HUES64 (cell line): Measurements from ENCODE around the gene PCDHGC4.

Source experiments
- H3K27ac ChIP-seq: 2 replicates; pipeline ENCODE4 v1.7.0; 2013; ENCODE audit warnings: low read depth, low read length, inconsistent platforms
- H3K27me3 ChIP-seq: 2 replicates; pipeline ENCODE4 v1.6.1; 2013; ENCODE audit warnings: mild to moderate bottlenecking, low read length; ENCODE audit not compliant: insufficient read depth
- H3K36me3 ChIP-seq: 2 replicates; pipeline ENCODE4 v1.6.1; 2013; ENCODE audit warnings: mild to moderate bottlenecking, low read length; ENCODE audit not compliant: insufficient read depth
- H3K4me1 ChIP-seq: 2 replicates; pipeline ENCODE4 v1.6.1; 2013; ENCODE audit warnings: mild to moderate bottlenecking, low read length, moderate library complexity; ENCODE audit not compliant: insufficient read depth
- H3K4me3 ChIP-seq: 2 replicates; pipeline ENCODE4 v1.5.1; 2013; ENCODE audit warnings: mild to moderate bottlenecking, low read length, moderate library complexity
- H3K9ac ChIP-seq: 2 replicates; pipeline ENCODE4 v1.6.1; 2013; ENCODE audit warnings: mild to moderate bottlenecking, low read depth, low read length
- H3K9me3 ChIP-seq: 2 replicates; pipeline ENCODE4 v1.6.1; 2013; ENCODE audit warnings: low read depth, low read length; ENCODE audit not compliant: insufficient read depth
- WGBS: fragments of 150-250, 120-280 bp; methylation state at CpG from one replicate; pipeline ENCODE4 v1.1.7; 2013; ENCODE audit warnings: missing lambda C conversion rate; 5-methylcytosine and 5-hydroxymethylcytosine counted together

Gene PCDHGC4

DNA sequence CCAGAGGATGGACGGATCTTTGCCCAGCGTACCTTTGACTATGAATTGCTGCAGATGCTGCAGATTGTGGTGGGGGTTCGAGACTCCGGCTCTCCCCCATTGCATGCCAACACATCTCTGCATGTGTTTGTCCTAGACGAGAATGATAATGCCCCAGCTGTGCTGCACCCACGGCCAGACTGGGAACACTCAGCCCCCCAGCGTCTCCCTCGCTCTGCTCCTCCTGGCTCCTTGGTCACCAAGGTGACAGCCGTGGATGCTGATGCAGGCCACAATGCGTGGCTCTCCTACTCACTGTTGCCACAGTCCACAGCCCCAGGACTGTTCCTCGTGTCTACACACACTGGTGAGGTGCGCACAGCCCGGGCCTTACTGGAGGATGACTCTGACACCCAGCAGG, 5.9 kb downstream of the PCDHGC4 start:
- Histone ChIP-seq H3K9me3 (no peaks in the 10 kb centered on the region), H3K27ac (no peak overlapping the region), H3K4me3 (no peak overlapping the region), H3K4me1 (peaks cover 23% of the 10 kb centered on the region), H3K27me3 (peaks cover 10% of the 10 kb centered on the region), H3K36me3 (peaks cover 5% of the 10 kb centered on the region; the same call in 1 of the 2 replicates), H3K9ac (no peak overlapping the region)
- 96% methylated on average over 13 of the region's 13 CpGs for WGBS

DNA sequence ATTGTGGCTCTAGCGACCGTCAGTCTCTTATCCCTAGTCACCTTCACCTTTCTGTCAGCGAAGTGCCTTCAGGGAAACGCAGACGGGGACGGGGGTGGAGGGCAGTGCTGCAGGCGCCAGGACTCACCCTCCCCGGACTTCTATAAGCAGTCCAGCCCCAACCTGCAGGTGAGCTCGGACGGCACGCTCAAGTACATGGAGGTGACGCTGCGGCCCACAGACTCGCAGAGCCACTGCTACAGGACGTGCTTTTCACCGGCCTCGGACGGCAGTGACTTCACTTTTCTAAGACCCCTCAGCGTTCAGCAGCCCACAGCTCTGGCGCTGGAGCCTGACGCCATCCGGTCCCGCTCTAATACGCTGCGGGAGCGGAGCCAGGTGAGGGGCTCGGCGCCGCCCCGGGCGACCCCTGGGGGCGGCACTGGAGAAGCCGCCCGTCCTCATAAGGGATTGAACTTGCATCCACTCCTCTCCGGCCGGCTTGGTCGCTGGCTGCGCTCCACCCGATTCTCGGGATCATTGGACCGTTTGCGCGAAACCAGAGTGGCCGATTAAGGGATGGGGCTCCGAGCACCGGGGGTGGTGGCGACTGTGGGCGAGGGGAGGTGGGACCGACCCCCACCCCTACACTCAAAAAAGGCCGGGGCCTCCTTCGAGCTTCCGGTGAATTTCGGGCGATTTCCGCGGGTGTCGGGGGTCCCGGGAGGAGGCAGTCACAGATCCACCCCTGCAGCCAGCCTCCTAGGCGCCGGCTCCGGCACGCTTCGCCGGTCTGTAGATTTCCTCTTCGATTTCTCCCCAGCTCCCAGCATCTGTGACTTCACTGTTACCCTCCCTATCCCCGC, 6.7 kb downstream of the PCDHGC4 start:
- Histone ChIP-seq H3K9ac (no peak overlapping the region), H3K27ac (no peak overlapping the region), H3K36me3 (peaks cover 5% of the 10 kb centered on the region; the same call in 1 of the 2 replicates), H3K4me3 (no peak overlapping the region), H3K4me1 (peaks cover 30% of the 10 kb centered on the region), H3K9me3 (no peaks in the 10 kb centered on the region), H3K27me3 (peaks cover 3% of the 10 kb centered on the region; the same call in 1 of the 2 replicates)
- 94% methylated on average over 66 of the region's 66 CpGs for WGBS

DNA sequence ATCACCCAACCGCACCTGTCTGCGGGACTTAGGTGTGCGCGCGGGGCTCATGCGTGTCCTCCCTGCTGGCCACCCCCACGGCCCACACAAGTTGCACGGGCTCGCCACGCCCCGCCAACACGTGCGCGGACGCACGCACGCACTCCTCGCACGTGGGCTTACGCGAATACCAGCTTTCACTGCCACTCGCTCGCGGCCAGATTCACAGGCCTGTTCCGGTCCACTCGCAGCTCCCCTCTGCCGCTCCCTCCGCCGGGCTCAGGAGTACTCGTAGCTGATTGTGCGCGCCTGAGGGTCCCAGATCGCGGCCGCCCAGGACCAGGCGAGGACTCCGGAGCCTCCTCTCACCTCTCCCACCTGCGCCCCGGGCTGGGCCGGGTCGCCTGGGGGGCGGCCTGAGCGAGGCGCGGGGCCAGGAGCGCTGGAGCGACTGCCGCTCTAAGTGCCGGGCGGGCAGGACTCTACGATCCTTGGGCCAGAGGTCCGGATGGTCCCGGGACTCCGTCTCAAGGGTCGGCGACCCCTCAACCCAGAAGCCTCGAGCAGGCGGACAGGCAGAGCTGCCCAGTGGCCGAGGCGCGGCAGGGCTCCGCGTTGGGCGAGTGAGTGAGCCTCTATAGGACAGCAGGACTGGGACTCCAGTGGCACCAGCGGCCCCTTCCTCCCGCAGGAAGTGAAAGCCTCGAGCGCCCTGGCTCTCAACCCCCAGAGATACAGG, 7.5 kb downstream of the PCDHGC4 start:
- 95% methylated on average over 68 of the region's 68 CpGs for WGBS
- Histone ChIP-seq H3K4me1 (peaks cover 32% of the 10 kb centered on the region), H3K9ac (no peak overlapping the region)

GRCh38 chr5:141493500-141494422, 8.9 kb downstream of the PCDHGC4 start:
- Histone ChIP-seq H3K36me3 (peaks cover 13% of the 10 kb centered on the region; the same call in 1 of the 2 replicates), H3K4me3 (no peak overlapping the region), H3K27me3 (no peaks in the 10 kb centered on the region), H3K4me1 (peaks cover 32% of the 10 kb centered on the region), H3K27ac (peak overlapping the region; percentile 91), H3K9me3 (no peaks in the 10 kb centered on the region), H3K9ac (peak overlapping the region; percentile 36; the same call in 1 of the 2 replicates)
- WGBS, result 85% methylated on average over 10 of the region's 10 CpGs

More for the DNA sequence above, 7.5 kb downstream of the PCDHGC4 start:
- no peaks in the 10 kb centered on the region for H3K27me3 ChIP-seq
- no peaks in the 10 kb centered on the region for H3K9me3 ChIP-seq
- H3K27ac ChIP-seq, result no peak overlapping the region
- no peak overlapping the region for H3K4me3 ChIP-seq
- peaks cover 7% of the 10 kb centered on the region; the same call in 1 of the 2 replicates for H3K36me3 ChIP-seq

GRCh38 chr5:141494761-141495452, 10.1 kb downstream of the PCDHGC4 start:
- Histone ChIP-seq H3K36me3 (peaks cover 12% of the 10 kb centered on the region; the same call in 1 of the 2 replicates), H3K9ac (peak overlapping the region; percentile 36; the same call in 1 of the 2 replicates), H3K27ac (peak overlapping the region; percentile 91), H3K4me1 (peaks cover 32% of the 10 kb centered on the region), H3K4me3 (peak overlapping the region; percentile 43), H3K27me3 (no peaks in the 10 kb centered on the region), H3K9me3 (no peaks in the 10 kb centered on the region)
- WGBS, result 12% methylated on average over 20 of the region's 22 CpGs

- Histone ChIP-seq H3K4me3 (peak overlapping the region; percentile 43), H3K36me3 (peaks cover 10% of the 10 kb centered on the region; the same call in 1 of the 2 replicates), H3K9ac (no peak overlapping the region), H3K9me3 (no peaks in the 10 kb centered on the region), H3K4me1 (peaks cover 32% of the 10 kb centered on the region), H3K27ac (peak overlapping the region; percentile 91), H3K27me3 (no peaks in the 10 kb centered on the region)
- WGBS, result 17% methylated on average over 8 of the region's 8 CpGs
Observed at GRCh38 chr5:141495453-141495811, 10.6 kb downstream of the PCDHGC4 start.

GRCh38 chr5:141496038-141496437, 11.2 kb downstream of the PCDHGC4 start:
- Histone ChIP-seq H3K4me3 (peak overlapping the region; percentile 43; the same call in 1 of the 2 replicates), H3K9me3 (no peaks in the 10 kb centered on the region), H3K27ac (peak overlapping the region; percentile 91), H3K27me3 (no peaks in the 10 kb centered on the region), H3K36me3 (peaks cover 10% of the 10 kb centered on the region; the same call in 1 of the 2 replicates), H3K9ac (no peak overlapping the region), H3K4me1 (peaks cover 32% of the 10 kb centered on the region)
- WGBS, result 7% methylated on average over 4 of the region's 4 CpGs

- WGBS, result 86% methylated on average over 6 of the region's 7 CpGs
- no peak overlapping the region for H3K27ac ChIP-seq
- no peak overlapping the region for H3K4me3 ChIP-seq
- H3K27me3 ChIP-seq, result no peaks in the 10 kb centered on the region
- no peaks in the 10 kb centered on the region for H3K9me3 ChIP-seq
- peaks cover 3% of the 10 kb centered on the region; the same call in 1 of the 2 replicates for H3K4me1 ChIP-seq
- peaks cover 10% of the 10 kb centered on the region; the same call in 1 of the 2 replicates for H3K36me3 ChIP-seq
- H3K9ac ChIP-seq, result no peak overlapping the region
Observed at GRCh38 chr5:141501761-141502160, 16.9 kb downstream of the PCDHGC4 start.

DNA sequence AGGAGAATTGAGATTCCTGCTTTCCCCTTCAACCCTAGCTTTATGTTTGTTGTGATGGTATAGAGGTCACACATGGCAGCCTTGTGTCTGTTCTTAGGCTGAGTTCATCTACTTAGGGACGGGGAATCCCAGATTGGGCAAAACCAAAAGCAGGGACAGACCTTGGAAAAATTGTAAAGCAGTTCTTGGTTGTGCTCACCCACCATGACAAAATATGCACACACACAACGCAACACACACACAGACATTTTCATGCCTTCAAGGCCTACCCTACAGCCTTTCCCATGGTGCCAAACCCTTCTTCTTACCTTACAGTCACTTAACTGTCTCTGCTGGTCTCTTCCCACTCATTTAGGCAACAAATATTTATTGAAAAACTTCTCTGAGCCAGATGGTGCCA, 18.9 kb downstream of the PCDHGC4 start:
- H3K27ac ChIP-seq, result no peak overlapping the region
- no peaks in the 10 kb centered on the region for H3K9me3 ChIP-seq
- peaks cover 16% of the 10 kb centered on the region for H3K4me1 ChIP-seq
- H3K27me3 ChIP-seq, result no peaks in the 10 kb centered on the region
- WGBS, result 100% methylated on average over 2 of the region's 2 CpGs
- no peak overlapping the region for H3K9ac ChIP-seq
- no peak overlapping the region for H3K4me3 ChIP-seq
- peaks cover 3% of the 10 kb centered on the region; the same call in 1 of the 2 replicates for H3K36me3 ChIP-seq

- H3K36me3 ChIP-seq, result no peaks in the 10 kb centered on the region; the same call in 1 of the 2 replicates
- WGBS, result 94% methylated on average over 4 of the region's 4 CpGs
- H3K9ac ChIP-seq, result no peak overlapping the region
- peaks cover 20% of the 10 kb centered on the region for H3K4me1 ChIP-seq
- no peak overlapping the region for H3K4me3 ChIP-seq
- no peak overlapping the region for H3K27ac ChIP-seq
- no peaks in the 10 kb centered on the region for H3K27me3 ChIP-seq
- H3K9me3 ChIP-seq, result no peaks in the 10 kb centered on the region
Observed at GRCh38 chr5:141504216-141504615, 19.4 kb downstream of the PCDHGC4 start.
